SK-N-SH treated with all-trans-retinoic acid at 6 μM for 48 hours (cell line): ENCODE results near the gene ANKRD2.

ENCODE experiments used
- ATAC-seq: fragments of 200-7000 bp; cut with Tn5 transposase; 3 replicates; pipeline ENCODE4 v1.9.1; 2020; ENCODE audit warnings: mild to moderate bottlenecking, moderate library complexity
- BACH2 ChIP-seq: fragments of 250-450 bp; sonication (Bioruptor Pico); IDR thresholded peaks from 2 replicates; pipeline ENCODE4 v1.9.0; 2021; ENCODE audit warnings: mild to moderate bottlenecking, borderline replicate concordance
- CSDC2 ChIP-seq: fragments of 250-450 bp; sonication (Bioruptor Pico); IDR thresholded peaks from 2 replicates; pipeline ENCODE4 v1.5.0; 2020; ENCODE audit warnings: mild to moderate bottlenecking, moderate library complexity
- ESRRG ChIP-seq: fragments of 250-450 bp; sonication (Bioruptor Pico); IDR thresholded peaks from 2 replicates; pipeline ENCODE4 v1.6.1; 2021; ENCODE audit warnings: mild to moderate bottlenecking
- GLIS3 ChIP-seq: fragments of 250-450 bp; sonication (Bioruptor Pico); IDR thresholded peaks from 2 replicates; pipeline ENCODE4 v1.5.0; 2020; ENCODE audit warnings: mild to moderate bottlenecking, moderate library complexity
- ISL1 ChIP-seq: fragments of 250-450 bp; sonication (Bioruptor Pico); IDR thresholded peaks from 2 replicates; pipeline ENCODE4 v2.1.2; 2022; ENCODE audit warnings: mild to moderate bottlenecking, moderate library complexity
- OSR1 ChIP-seq: fragments of 250-450 bp; sonication (Bioruptor Pico); IDR thresholded peaks from 2 replicates; pipeline ENCODE4 v1.8.0; 2022; ENCODE audit warnings: moderate library complexity, mild to moderate bottlenecking, inconsistent platforms
- PPARA ChIP-seq: fragments of 250-450 bp; sonication (Bioruptor Pico); IDR thresholded peaks from 2 replicates; pipeline ENCODE4 v1.5.0; 2020; ENCODE audit warnings: mild to moderate bottlenecking, borderline replicate concordance
- RARB ChIP-seq: fragments of 250-450 bp; sonication (Bioruptor Pico); IDR thresholded peaks from 2 replicates; pipeline ENCODE4 v1.8.0; 2021; ENCODE audit warnings: mild to moderate bottlenecking, moderate library complexity
- SNAI2 ChIP-seq: fragments of 250-450 bp; sonication (Bioruptor Pico); IDR thresholded peaks from 2 replicates; pipeline ENCODE4 v1.5.0; 2020; ENCODE audit warnings: mild to moderate bottlenecking, moderate library complexity
- TCF4 ChIP-seq: fragments of 250-450 bp; sonication (Bioruptor Pico); IDR thresholded peaks from 2 replicates; pipeline ENCODE4 v1.8.0; 2021; ENCODE audit warnings: mild to moderate bottlenecking, moderate library complexity, borderline replicate concordance
- TOX ChIP-seq: fragments of 250-450 bp; sonication (Bioruptor Pico); IDR thresholded peaks from 2 replicates; pipeline ENCODE4 v1.8.0; 2021; ENCODE audit warnings: mild to moderate bottlenecking, moderate library complexity, borderline replicate concordance
- ZC3H10 ChIP-seq: fragments of 250-450 bp; sonication (Bioruptor Pico); IDR thresholded peaks from 2 replicates; pipeline ENCODE4 v1.5.1; 2021; ENCODE audit warnings: mild to moderate bottlenecking, moderate library complexity
- ZFP3 ChIP-seq: fragments of 250-450 bp; sonication (Bioruptor Pico); IDR thresholded peaks from 2 replicates; pipeline ENCODE4 v1.5.0; 2020; ENCODE audit warnings: mild to moderate bottlenecking, moderate library complexity
- ZFP30 ChIP-seq: fragments of 450-650 bp; formaldehyde crosslinking; IDR thresholded peaks from 2 replicates; pipeline ENCODE4 v1.5.0; 2022; ENCODE audit warnings: mild to moderate bottlenecking, moderate library complexity
- ZNF565 ChIP-seq: fragments of 450-650 bp; formaldehyde crosslinking; conservative IDR thresholded peaks from 2 replicates; pipeline ENCODE4 v1.5.0; 2020; ENCODE audit warnings: low read depth, mild to moderate bottlenecking, moderate library complexity
- ZNF70 ChIP-seq: fragments of 450-650 bp; formaldehyde crosslinking; IDR thresholded peaks from 2 replicates; pipeline ENCODE4 v1.5.0; 2020; ENCODE audit warnings: mild to moderate bottlenecking, moderate library complexity
- ZNF8 ChIP-seq: fragments of 450-650 bp; formaldehyde crosslinking; IDR thresholded peaks from 2 replicates; pipeline ENCODE4 v1.5.0; 2020; ENCODE audit warnings: mild to moderate bottlenecking, moderate library complexity
- TF ChIP-seq, protein P1 (sequence below): fragments of 250-450 bp; sonication (Bioruptor Pico); IDR thresholded peaks from 2 replicates; pipeline ENCODE4 v1.8.0; 2021; ENCODE audit warnings: low read depth, mild to moderate bottlenecking, moderate library complexity, borderline replicate concordance
- TF ChIP-seq, protein P2 (sequence below): fragments of 250-450 bp; sonication (Bioruptor Pico); IDR thresholded peaks from 2 replicates; pipeline ENCODE4 v1.8.0; 2020; ENCODE audit warnings: mild to moderate bottlenecking, moderate library complexity, borderline replicate concordance
- TF ChIP-seq, protein P3 (sequence below): fragments of 250-450 bp; sonication (Bioruptor Pico); IDR thresholded peaks from 2 replicates; pipeline ENCODE4 v1.5.1; 2020; ENCODE audit warnings: low read depth, mild to moderate bottlenecking, moderate library complexity
- TF ChIP-seq, protein P4 (sequence below): fragments of 250-450 bp; sonication (Bioruptor Pico); IDR thresholded peaks from 2 replicates; pipeline ENCODE4 v1.5.0; 2020; ENCODE audit warnings: mild to moderate bottlenecking, moderate library complexity

Gene ANKRD2

DNA sequence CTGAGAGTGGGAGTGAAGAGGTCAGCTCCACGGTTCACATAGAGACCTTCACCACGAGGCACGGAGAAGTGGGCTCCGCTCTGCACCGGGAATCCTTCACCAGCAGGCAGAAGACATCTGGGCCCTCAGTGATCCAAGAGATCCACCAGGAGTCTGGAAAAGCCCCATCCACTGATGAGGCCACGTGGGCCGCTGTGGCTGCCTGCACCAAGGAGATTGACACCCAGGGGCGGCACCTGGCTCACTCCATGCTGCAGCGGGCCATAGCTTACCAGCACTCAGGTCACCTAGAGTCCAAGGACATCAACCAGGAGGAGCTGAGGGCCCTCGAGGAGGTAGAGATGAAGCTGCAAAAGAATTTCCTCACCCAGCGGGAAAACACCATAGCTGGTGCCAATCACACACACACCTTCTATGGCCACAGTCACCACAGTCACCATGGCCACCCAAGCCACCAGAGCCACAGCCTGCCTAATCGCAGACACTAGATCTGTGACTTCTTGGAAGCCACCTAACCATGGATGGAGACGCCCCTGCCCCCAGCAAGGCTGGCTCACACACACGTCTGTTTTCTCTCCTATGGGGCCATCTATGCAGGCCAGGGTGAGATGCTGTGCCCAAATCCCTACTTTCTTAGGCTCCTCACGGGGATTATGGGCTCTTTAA is 17.6 kb downstream of the ANKRD2 start:
- ATAC-seq = no peak
- TF ChIP-seq ZNF70 (CRISPR knock-in tag) (no peak), ZFP30 (CRISPR knock-in tag) (no peak), GLIS3 (no peak), SNAI2 (no peak), ZNF565 (CRISPR knock-in tag) (no peak), PPARA (CRISPR knock-in tag) (no peak), BACH2 (CRISPR knock-in tag) (no peak), ZFP3 (CRISPR knock-in tag) (no peak), ZC3H10 (no peak), RARB (CRISPR knock-in tag) (no peak), TCF4 (no peak), OSR1 (CRISPR knock-in tag) (no peak), CSDC2 (CRISPR knock-in tag) (no peak), ISL1 (CRISPR knock-in tag) (no peak), ESRRG (CRISPR knock-in tag) (no peak), ZNF8 (CRISPR knock-in tag) (no peak), TOX (CRISPR knock-in tag) (no peak)
- TF ChIP-seq, protein P1, sequence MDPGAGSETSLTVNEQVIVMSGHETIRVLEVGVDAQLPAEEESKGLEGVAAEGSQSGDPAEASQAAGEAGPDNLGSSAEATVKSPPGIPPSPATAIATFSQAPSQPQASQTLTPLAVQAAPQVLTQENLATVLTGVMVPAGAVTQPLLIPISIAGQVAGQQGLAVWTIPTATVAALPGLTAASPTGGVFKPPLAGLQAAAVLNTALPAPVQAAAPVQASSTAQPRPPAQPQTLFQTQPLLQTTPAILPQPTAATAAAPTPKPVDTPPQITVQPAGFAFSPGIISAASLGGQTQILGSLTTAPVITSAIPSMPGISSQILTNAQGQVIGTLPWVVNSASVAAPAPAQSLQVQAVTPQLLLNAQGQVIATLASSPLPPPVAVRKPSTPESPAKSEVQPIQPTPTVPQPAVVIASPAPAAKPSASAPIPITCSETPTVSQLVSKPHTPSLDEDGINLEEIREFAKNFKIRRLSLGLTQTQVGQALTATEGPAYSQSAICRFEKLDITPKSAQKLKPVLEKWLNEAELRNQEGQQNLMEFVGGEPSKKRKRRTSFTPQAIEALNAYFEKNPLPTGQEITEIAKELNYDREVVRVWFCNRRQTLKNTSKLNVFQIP (CRISPR knock-in tag) = no peak
- TF ChIP-seq, protein P2, sequence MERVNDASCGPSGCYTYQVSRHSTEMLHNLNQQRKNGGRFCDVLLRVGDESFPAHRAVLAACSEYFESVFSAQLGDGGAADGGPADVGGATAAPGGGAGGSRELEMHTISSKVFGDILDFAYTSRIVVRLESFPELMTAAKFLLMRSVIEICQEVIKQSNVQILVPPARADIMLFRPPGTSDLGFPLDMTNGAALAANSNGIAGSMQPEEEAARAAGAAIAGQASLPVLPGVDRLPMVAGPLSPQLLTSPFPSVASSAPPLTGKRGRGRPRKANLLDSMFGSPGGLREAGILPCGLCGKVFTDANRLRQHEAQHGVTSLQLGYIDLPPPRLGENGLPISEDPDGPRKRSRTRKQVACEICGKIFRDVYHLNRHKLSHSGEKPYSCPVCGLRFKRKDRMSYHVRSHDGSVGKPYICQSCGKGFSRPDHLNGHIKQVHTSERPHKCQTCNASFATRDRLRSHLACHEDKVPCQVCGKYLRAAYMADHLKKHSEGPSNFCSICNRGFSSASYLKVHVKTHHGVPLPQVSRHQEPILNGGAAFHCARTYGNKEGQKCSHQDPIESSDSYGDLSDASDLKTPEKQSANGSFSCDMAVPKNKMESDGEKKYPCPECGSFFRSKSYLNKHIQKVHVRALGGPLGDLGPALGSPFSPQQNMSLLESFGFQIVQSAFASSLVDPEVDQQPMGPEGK (CRISPR knock-in tag) = no peak
- TF ChIP-seq, protein P3, sequence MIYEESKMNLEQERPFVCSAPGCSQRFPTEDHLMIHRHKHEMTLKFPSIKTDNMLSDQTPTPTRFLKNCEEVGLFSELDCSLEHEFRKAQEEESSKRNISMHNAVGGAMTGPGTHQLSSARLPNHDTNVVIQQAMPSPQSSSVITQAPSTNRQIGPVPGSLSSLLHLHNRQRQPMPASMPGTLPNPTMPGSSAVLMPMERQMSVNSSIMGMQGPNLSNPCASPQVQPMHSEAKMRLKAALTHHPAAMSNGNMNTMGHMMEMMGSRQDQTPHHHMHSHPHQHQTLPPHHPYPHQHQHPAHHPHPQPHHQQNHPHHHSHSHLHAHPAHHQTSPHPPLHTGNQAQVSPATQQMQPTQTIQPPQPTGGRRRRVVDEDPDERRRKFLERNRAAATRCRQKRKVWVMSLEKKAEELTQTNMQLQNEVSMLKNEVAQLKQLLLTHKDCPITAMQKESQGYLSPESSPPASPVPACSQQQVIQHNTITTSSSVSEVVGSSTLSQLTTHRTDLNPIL (CRISPR knock-in tag) = no peak

DNA sequence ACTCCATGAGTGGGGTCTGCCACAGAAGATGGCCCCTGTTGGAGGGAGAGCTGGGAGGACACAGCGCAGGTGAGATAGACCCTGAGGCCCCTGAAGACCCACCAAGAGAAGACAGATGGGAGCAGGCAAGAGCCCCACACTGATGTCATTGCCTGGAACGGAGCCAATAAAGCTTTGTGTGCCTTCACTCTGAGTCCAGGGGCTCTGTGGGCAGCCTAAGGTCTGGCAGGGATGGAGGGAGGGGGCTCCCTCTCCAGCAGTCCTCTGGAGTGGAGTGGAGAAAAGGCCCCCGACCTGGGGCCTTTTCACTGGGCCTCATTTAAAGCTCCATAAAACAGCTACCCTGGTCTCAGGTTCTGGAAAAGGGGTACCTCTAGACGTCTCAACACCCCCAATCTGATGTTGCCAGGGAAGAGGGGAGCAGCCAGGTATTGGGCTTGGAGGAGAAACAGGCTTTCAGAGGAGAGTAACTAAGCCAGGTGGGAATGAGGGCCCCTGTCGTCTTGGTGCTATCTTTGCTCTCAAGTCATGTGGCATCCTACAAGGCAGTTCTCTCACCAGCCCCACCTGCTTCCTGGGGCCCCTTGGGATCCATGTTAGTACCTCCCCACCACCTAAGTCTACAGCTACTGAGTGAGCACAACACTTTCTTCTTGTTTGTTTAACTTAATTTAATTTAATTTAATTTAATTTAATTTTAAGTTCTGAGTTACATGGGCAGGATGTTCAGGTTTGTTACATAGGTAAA is 18.3 kb downstream of the ANKRD2 start:
- ATAC-seq = no peak
- no peak for TF ChIP-seq ISL1 (CRISPR knock-in tag)
- TF ChIP-seq RARB (CRISPR knock-in tag) = no peak
- TF ChIP-seq BACH2 (CRISPR knock-in tag) = no peak
- no peak for TF ChIP-seq ZFP30 (CRISPR knock-in tag)
- no peak for TF ChIP-seq ESRRG (CRISPR knock-in tag)
- TF ChIP-seq, protein P4, sequence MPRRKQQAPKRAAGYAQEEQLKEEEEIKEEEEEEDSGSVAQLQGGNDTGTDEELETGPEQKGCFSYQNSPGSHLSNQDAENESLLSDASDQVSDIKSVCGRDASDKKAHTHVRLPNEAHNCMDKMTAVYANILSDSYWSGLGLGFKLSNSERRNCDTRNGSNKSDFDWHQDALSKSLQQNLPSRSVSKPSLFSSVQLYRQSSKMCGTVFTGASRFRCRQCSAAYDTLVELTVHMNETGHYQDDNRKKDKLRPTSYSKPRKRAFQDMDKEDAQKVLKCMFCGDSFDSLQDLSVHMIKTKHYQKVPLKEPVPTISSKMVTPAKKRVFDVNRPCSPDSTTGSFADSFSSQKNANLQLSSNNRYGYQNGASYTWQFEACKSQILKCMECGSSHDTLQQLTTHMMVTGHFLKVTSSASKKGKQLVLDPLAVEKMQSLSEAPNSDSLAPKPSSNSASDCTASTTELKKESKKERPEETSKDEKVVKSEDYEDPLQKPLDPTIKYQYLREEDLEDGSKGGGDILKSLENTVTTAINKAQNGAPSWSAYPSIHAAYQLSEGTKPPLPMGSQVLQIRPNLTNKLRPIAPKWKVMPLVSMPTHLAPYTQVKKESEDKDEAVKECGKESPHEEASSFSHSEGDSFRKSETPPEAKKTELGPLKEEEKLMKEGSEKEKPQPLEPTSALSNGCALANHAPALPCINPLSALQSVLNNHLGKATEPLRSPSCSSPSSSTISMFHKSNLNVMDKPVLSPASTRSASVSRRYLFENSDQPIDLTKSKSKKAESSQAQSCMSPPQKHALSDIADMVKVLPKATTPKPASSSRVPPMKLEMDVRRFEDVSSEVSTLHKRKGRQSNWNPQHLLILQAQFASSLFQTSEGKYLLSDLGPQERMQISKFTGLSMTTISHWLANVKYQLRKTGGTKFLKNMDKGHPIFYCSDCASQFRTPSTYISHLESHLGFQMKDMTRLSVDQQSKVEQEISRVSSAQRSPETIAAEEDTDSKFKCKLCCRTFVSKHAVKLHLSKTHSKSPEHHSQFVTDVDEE (CRISPR knock-in tag) = no peak
- TF ChIP-seq ZFP3 (CRISPR knock-in tag) = no peak
- TF ChIP-seq, protein P3 (CRISPR knock-in tag) = no peak
- TF ChIP-seq, all 23 proteins: peak for 0
